ENCODE results near the gene ADAMTS2. TPM values are rescaled to one million over a fixed set of nuclear protein-coding genes. Genes with fewer than 3 reads are reported as not detected.

The ADAMTS2 gene
- total RNA-seq, 4 donors from 2014 or later: 6.0 to 20.9 (median 13.5) TPM

DNA sequence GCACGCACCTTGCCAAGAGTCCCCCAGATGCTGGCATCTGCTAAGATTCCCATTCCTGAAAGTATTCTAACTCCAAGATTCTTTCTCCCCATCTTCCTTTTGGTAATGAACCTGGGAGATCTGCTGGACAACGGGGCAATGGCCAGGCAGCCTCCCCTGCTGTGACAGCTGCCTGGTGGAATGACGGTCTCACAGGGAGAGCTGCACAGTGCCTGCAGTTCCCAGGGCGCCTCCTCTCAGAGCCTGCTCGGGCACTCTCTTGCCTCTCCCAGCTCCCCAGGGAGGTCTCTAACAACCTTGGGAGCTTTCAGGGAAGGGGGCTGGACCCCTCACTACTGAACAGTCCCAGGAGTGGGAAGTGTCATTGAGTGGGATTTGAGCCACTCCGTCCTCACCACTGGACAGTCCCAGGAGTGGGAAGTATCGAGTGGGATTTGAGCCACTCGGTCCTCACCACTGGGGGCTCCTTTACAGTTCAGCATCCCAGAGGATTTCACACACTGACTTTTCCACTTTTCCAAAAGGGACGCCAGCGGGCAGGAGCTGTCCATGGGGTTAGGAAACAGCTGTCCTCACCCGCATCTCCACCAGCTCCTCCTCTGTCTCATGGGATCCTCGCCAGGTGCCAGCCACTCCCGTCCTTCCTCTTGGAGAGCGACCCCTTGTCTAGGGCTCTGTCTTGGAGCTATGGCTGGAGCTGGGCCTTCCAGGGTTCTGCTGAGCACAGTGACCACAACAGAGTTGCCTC, 65.7 kb downstream of the ADAMTS2 start:
- H3K27ac ChIP-seq: no peak overlapping the region
- in situ Hi-C loops (cut with MboI; ENCODE audit: low pct_ligation_motif_present in 1 of 4, low pct_unique_long_range_greater_than_20kb in 1 of 4, low sequenced_read_pairs in 3 of 4): no loop called here

DNA sequence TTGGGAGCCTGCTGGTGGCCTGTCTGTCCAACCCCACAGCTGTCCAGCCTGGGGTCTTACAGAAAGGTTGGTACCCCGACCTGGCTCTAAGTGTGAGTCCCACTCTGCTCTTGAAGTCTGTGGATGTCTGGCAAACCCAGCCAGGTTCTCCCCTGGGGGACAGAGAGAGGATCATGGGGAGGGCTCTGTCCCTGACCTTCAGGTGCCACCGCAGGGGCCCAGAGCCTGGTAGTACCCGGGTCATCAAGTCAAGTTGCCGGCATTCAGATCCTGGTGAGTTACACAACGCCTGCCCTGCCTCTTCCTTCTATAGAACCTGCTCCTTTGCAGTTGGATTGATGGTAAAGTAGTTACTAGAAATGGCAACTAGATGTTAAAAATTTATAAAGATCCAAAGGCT, 66.7 kb downstream of the ADAMTS2 start:
- no peaks in the 10 kb centered on the region for H3K9me3 ChIP-seq
- no peaks in the 10 kb centered on the region for H3K36me3 ChIP-seq
- TF ChIP-seq, protein P1, sequence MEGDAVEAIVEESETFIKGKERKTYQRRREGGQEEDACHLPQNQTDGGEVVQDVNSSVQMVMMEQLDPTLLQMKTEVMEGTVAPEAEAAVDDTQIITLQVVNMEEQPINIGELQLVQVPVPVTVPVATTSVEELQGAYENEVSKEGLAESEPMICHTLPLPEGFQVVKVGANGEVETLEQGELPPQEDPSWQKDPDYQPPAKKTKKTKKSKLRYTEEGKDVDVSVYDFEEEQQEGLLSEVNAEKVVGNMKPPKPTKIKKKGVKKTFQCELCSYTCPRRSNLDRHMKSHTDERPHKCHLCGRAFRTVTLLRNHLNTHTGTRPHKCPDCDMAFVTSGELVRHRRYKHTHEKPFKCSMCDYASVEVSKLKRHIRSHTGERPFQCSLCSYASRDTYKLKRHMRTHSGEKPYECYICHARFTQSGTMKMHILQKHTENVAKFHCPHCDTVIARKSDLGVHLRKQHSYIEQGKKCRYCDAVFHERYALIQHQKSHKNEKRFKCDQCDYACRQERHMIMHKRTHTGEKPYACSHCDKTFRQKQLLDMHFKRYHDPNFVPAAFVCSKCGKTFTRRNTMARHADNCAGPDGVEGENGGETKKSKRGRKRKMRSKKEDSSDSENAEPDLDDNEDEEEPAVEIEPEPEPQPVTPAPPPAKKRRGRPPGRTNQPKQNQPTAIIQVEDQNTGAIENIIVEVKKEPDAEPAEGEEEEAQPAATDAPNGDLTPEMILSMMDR (IDR thresholded peaks at IDR 0.05): no peak
- TF ChIP-seq POLR2A (IDR thresholded peaks at IDR 0.05) (no peak), EP300 (IDR thresholded peaks at IDR 0.05; ENCODE audit: low read depth) (no peak), POLR2AphosphoS5 (IDR thresholded peaks at IDR 0.05) (no peak)
- DNase-seq: no peak
- no peak overlapping the region for H3K4me3 ChIP-seq
- WGBS, 2 donors (ENCODE audit: low coverage in 1 of 2): 39 to 66% methylated on average over 2 to 5 of the region's 5 CpGs
- intact Hi-C loops (cut with DNase I; ENCODE audit: low total_unique reads): no loop called here
- peak overlapping the region in 1 of 4 donors; percentile 12 for H3K27ac ChIP-seq
- H3K27me3 ChIP-seq: no peaks in the 10 kb centered on the region
- in situ Hi-C loops (cut with MboI; ENCODE audit: low pct_ligation_motif_present in 1 of 4, low pct_unique_long_range_greater_than_20kb in 1 of 4, low sequenced_read_pairs in 3 of 4): no loop called here
- peaks cover 0 to 5% (median 2%) of the 10 kb centered on the region in 4 donors for H3K4me1 ChIP-seq

More for the DNA sequence above, 65.7 kb downstream of the ADAMTS2 start:
- H3K36me3 ChIP-seq: no peaks in the 10 kb centered on the region
- TF ChIP-seq EP300 (IDR thresholded peaks at IDR 0.05; ENCODE audit: low read depth) (no peak), POLR2A (IDR thresholded peaks at IDR 0.05) (no peak), POLR2AphosphoS5 (IDR thresholded peaks at IDR 0.05) (no peak)
- TF ChIP-seq, protein P1 (IDR thresholded peaks at IDR 0.05): no peak
- intact Hi-C loops (cut with DNase I; ENCODE audit: low total_unique reads): no loop called here
- no peaks in the 10 kb centered on the region for H3K9me3 ChIP-seq
- no peak for DNase-seq
- H3K4me3 ChIP-seq: no peak overlapping the region
- H3K4me1 ChIP-seq: peaks cover 0 to 5% (median 2%) of the 10 kb centered on the region in 4 donors
- 81% methylated on average over 14 of the region's 14 CpGs; no CpG with 5 or more reads in 1 of the 2 donors for WGBS, 2 donors (ENCODE audit: low coverage in 1 of 2)
- H3K27me3 ChIP-seq: no peaks in the 10 kb centered on the region

DNA sequence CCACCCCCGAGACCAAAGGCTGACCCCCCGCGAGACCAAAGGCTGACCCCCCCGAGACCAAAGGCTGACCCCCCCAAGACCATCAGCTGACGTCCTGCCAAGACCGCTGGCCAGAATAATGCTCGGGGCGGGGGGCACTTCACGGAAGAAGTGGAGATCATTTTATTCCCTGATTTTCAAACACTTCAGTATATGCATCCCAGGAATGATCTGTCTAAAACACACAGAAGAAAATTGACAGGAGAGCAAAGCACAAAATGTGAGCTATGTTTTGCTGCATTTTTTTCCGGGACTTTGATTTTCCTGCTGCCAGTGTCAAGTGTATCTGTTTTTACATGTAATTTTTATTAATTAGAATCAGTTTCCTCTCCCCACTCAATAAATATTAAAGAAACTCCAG, 67.1 kb downstream of the ADAMTS2 start:
- Histone ChIP-seq H3K4me1 (peaks cover 0 to 5% (median 2%) of the 10 kb centered on the region in 4 donors), H3K27me3 (no peaks in the 10 kb centered on the region), H3K9me3 (no peaks in the 10 kb centered on the region), H3K36me3 (no peaks in the 10 kb centered on the region), H3K4me3 (no peak overlapping the region), H3K27ac (no peak overlapping the region)
- TF ChIP-seq POLR2A (IDR thresholded peaks at IDR 0.05): no peak
- TF ChIP-seq POLR2AphosphoS5 (IDR thresholded peaks at IDR 0.05): no peak
- TF ChIP-seq EP300 (IDR thresholded peaks at IDR 0.05; ENCODE audit: low read depth): no peak
- TF ChIP-seq, protein P1 (IDR thresholded peaks at IDR 0.05): no peak
- intact Hi-C loops (cut with DNase I; ENCODE audit: low total_unique reads): no loop called here
- no peak for DNase-seq
- 0 to 52% methylated on average over 1 to 6 of the region's 10 CpGs for WGBS, 2 donors (ENCODE audit: low coverage in 1 of 2)
- in situ Hi-C loops (cut with MboI; ENCODE audit: low pct_ligation_motif_present in 1 of 4, low pct_unique_long_range_greater_than_20kb in 1 of 4, low sequenced_read_pairs in 3 of 4): no loop called here

DNA sequence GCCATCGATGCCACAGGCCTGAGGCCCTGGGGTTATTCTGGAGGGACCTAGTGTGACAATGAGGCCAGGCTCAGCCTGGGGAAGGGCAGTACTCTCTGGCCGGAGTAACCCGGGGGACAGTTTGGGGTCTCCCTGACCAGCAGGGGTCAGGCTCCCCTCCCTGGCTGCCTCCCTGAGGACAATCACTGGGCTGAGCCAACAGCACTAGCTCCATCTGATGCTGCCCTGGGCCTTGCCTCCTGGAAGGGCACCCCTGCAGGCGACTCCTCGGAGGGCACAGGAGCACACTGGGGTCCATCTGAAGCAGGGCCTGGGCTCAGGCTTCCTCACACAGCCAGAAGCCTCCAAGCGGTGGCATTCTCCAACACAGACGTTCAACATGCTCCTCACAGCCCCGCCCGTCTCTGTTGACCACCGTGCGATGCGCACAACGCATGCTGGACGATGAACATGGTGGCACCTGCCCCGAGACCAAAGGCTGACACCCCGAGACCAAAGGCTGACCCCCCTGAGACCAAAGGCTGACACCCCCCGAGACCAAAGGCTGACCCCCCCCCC, 68.3 kb downstream of the ADAMTS2 start:
- intact Hi-C loops (cut with DNase I; ENCODE audit: low total_unique reads) (no loop called here), in situ Hi-C loops (cut with MboI; ENCODE audit: low pct_ligation_motif_present in 1 of 4, low pct_unique_long_range_greater_than_20kb in 1 of 4, low sequenced_read_pairs in 3 of 4) (no loop called here)
- H3K36me3 ChIP-seq: no peaks in the 10 kb centered on the region
- H3K27me3 ChIP-seq: no peaks in the 10 kb centered on the region
- peaks cover 0 to 5% (median 2%) of the 10 kb centered on the region in 4 donors for H3K4me1 ChIP-seq
- DNase-seq: no peak
- H3K9me3 ChIP-seq: no peaks in the 10 kb centered on the region
- H3K4me3 ChIP-seq: no peak overlapping the region
- TF ChIP-seq EP300 (IDR thresholded peaks at IDR 0.05; ENCODE audit: low read depth) (no peak), POLR2AphosphoS5 (IDR thresholded peaks at IDR 0.05) (no peak), POLR2A (IDR thresholded peaks at IDR 0.05) (no peak)
- TF ChIP-seq, protein P1 (IDR thresholded peaks at IDR 0.05): no peak
- WGBS, 2 donors (ENCODE audit: low coverage in 1 of 2): 93% methylated on average over 16 of the region's 17 CpGs; no CpG with 5 or more reads in 1 of the 2 donors
- peak overlapping the region; percentile 57 to 79 (median 72) for H3K27ac ChIP-seq

Measured in transverse colon (tissue), 4 donors.